Skeletal muscle cell (primary cell): Measurements from ENCODE around the gene SIM2.
A peak's percentile ranks its signal among the peaks of the same experiment; 100 is the strongest.
"Not testable (repeated sequence)": the region's sequence is repeated elsewhere in the genome, so short reads cannot be mapped to it uniquely, and the experiment has no call there.

Experiments used
- DNase-seq: peaks from one replicate; pipeline ENCODE4 v3.0.0-alpha.2; 2010; ENCODE audit warnings: low read depth
- H3K4me3 ChIP-seq: 2 replicates; pipeline ENCODE4 v1.5.1; 2011; ENCODE audit warnings: low read depth, mild to moderate bottlenecking, control low read depth, low read length, moderate library complexity

Gene SIM2

GRCh38 chr21:36698981-36699545 lies at the start of gene SIM2:
SIM2 (plus strand) TSS chr21:36699115; CDS start chr21:36699747, 632 bp downstream.
- no peak for DNase-seq
- H3K4me3 ChIP-seq, result peak within 1 kb of the TSS; percentile 55

GRCh38 chr21:36654324-36654723 lies 44.6 kb upstream of the SIM2 start:
- DNase-seq, result no peak
- H3K4me3 ChIP-seq, result no peak overlapping the region

- no peak overlapping the region for H3K4me3 ChIP-seq
- DNase-seq, result no peak
Observed at GRCh38 chr21:36654796-36655325, 44.1 kb upstream of the SIM2 start.

GRCh38 chr21:36656138-36656537 lies 42.8 kb upstream of the SIM2 start:
- no peak overlapping the region for H3K4me3 ChIP-seq
- no peak for DNase-seq

- not testable (repeated sequence) for DNase-seq, H3K4me3 ChIP-seq
Observed at GRCh38 chr21:36657290-36657689, 41.6 kb upstream of the SIM2 start.

- no peak overlapping the region for H3K4me3 ChIP-seq
- no peak for DNase-seq
Observed at GRCh38 chr21:36657999-36658398, 40.9 kb upstream of the SIM2 start.

GRCh38 chr21:36658926-36659325 lies 40.0 kb upstream of the SIM2 start:
- no peak overlapping the region for H3K4me3 ChIP-seq
- no peak for DNase-seq

- H3K4me3 ChIP-seq, result no peak overlapping the region
- DNase-seq, result no peak
Observed at GRCh38 chr21:36661511-36662309, 37.2 kb upstream of the SIM2 start.

GRCh38 chr21:36663033-36663855 lies 35.7 kb upstream of the SIM2 start:
- H3K4me3 ChIP-seq, result no peak overlapping the region
- DNase-seq, result peak; percentile 15

GRCh38 chr21:36664662-36664990 lies 34.3 kb upstream of the SIM2 start:
- H3K4me3 ChIP-seq, result no peak overlapping the region
- no peak for DNase-seq

GRCh38 chr21:36665806-36666205 lies 33.1 kb upstream of the SIM2 start:
- no peak overlapping the region for H3K4me3 ChIP-seq
- no peak for DNase-seq

GRCh38 chr21:36668713-36669112 lies 30.2 kb upstream of the SIM2 start:
- no peak overlapping the region for H3K4me3 ChIP-seq

GRCh38 chr21:36671836-36672235 lies 27.1 kb upstream of the SIM2 start:
- no peak overlapping the region for H3K4me3 ChIP-seq
- DNase-seq, result no peak

More at GRCh38 chr21:36668713-36669112, 30.2 kb upstream of the SIM2 start:
- no peak for DNase-seq

GRCh38 chr21:36672296-36672695 lies 26.6 kb upstream of the SIM2 start:
- not testable (repeated sequence) for H3K4me3 ChIP-seq, DNase-seq

GRCh38 chr21:36672737-36673136 lies 26.2 kb upstream of the SIM2 start:
- no peak overlapping the region for H3K4me3 ChIP-seq
- DNase-seq, result no peak

GRCh38 chr21:36676039-36676950 lies 22.6 kb upstream of the SIM2 start:
- DNase-seq, result no peak
- H3K4me3 ChIP-seq, result no peak overlapping the region

GRCh38 chr21:36677443-36677842 lies 21.5 kb upstream of the SIM2 start:
- no peak overlapping the region for H3K4me3 ChIP-seq
- no peak for DNase-seq

- no peak overlapping the region for H3K4me3 ChIP-seq
- DNase-seq, result no peak
Observed at GRCh38 chr21:36678538-36678937, 20.4 kb upstream of the SIM2 start.

GRCh38 chr21:36681117-36681631 lies 17.7 kb upstream of the SIM2 start:
- H3K4me3 ChIP-seq, result no peak overlapping the region
- DNase-seq, result no peak
